ENCODE measurements around the gene NKAIN4.
"Not testable (repeated sequence)": the region's sequence is repeated elsewhere in the genome, so short reads cannot be mapped to it uniquely, and the experiment has no call there.

NKAIN4 gene

GRCh38 chr20:63235399-63235983 lies 18.8 kb downstream of the NKAIN4 start, which contains the start of gene BIRC7:
Gene BIRC7 (plus strand): TSS chr20:63235905. CDS start chr20:63236097, 192 bp downstream.
- no peak for DNase-seq

GRCh38 chr20:63234693-63235398 lies 19.4 kb downstream of the NKAIN4 start:
- peak; percentile 19 for DNase-seq

GRCh38 chr20:63233924-63234323 lies 20.3 kb downstream of the NKAIN4 start:
- DNase-seq, result no peak

DNA sequence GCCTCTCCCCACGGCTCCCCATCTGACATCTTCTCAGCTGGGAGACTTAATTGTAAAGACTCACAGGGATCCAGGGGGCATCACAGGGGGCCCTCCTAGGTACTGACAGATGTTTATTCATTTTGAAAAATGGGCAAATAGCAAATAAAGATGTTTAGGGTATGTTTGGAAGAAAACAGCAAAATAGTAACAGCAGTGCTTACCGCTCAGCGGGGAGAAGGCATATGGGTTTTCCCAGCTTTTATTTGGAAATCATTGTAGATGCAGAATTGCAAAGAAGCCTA lies 21.3 kb downstream of the NKAIN4 start:
- DNase-seq, result no peak

GRCh38 chr20:63232235-63233060 lies 21.8 kb downstream of the NKAIN4 start:
- peak; percentile 90 for DNase-seq

DNA sequence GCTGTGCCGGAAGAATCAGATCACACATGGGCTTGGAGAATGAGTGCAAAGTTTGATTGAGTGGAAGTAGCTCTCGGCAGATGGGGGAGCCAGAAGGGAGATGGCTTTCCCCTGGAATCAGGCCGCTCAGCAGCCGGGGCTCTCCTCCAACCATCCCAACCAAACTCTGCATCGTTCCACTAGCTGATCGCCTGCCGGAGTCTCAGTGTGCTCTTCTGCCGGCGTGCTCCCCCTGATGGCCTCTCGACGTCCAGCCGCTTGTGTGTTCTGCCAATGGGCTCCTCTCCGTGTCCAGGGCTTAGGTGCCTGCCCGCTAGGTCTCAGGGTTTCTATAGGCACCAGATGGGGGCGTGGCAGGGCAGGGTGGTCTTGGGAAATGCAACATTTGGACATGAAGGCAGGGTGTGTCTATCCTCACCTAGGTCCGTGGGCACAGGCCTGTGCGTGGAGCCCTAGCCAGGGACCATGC lies 23.4 kb downstream of the NKAIN4 start:
- peak; percentile 69 for DNase-seq

DNA sequence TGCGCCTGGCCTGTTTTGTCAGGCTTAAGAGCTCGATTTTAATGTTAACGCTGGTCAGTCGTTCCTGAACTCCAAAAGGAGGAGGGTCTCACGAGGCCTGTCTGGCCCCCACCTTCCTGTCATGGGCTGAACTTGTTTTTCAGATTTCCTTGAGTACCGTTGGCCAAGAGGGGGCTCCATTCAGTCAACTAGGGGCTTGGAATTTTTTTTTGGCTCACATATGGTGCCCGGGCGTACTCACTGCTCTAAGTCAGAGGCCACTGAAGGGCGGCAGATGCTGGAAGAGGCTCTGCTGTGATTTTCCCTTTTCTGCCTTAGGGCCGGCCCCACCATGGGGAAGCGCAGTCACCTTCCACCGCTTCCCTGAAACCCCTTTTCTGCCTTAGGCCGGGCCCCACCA lies 25.5 kb downstream of the NKAIN4 start:
- DNase-seq, result no peak

- no peak for DNase-seq
These were observed 27.0 kb downstream of the NKAIN4 start for GRCh38 chr20:63227260-63227659.

- DNase-seq, result no peak
These were observed 28.0 kb downstream of the NKAIN4 start for GRCh38 chr20:63226042-63226943.

DNA sequence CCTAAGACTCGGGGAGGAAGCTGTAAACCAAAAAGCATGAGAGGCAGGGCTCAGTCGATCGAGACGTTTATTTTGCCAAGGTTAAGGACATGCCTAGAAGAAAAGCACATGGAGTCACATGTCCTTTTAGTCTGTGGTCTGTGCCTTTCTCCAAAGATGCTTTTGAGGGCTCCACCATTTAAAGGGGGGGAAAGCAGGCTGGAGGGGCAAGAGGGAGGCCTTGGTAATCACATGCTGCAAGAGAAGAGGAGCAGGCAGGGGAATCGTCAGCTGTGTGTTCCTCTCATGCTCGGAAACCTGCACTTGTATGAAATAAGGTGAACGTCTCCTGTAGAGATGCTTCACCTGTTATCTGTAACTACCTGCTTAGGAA lies 29.2 kb downstream of the NKAIN4 start:
- no peak for DNase-seq

GRCh38 chr20:63224412-63225081 lies 29.7 kb downstream of the NKAIN4 start:
- peak; percentile 50 for DNase-seq

DNA sequence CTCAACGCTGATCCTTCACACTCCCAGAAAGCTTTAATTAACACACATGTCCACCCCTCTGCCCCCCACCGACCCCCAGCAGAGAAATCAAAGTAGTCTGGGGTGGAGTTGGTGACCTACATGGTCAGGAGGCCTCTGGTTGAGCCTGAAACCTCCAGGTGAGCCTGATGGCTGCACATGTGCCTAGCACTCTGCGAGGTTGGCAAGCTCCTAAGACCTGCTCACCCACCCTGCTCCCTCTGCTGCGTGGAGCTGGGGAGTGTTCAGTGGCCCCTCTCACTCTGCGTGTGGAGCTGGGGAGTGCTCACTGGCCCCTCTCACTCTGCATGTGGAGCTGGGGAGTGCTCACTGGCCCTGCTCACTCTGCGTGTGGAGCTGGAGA lies 30.4 kb downstream of the NKAIN4 start:
- DNase-seq, result no peak

DNA sequence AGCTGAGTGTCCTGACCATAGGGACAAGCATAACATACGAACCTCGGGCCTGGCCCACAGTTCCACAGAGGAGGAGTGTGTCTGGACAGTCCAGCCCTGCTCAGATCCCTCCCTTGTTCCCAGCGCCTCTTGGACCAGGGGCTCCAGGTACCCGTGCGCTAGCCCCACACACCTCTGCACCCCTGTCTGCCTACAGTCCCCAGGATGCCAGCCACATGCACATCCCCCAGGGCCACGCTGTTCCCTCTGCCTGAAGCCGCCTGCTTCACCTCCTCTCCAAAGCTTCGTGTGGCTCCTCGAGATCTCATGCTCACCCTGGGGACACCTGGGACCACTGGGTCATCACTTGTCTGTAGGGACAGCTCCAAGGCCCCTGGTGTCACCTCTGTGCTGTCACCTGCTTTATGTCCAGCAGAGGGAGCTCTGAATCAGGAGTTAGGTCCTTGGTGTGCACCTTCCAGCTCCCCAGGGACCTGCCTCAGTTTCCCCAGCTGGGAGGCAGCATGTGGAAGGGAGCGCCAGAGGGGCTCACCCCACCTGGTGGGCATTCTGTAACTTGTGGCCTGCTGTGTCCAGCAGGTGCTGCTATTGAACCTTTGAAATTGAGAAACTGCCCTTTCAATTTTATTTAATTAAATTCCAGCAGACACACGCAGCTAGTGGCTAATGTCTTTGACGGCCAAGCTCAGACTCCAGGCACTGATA lies 31.0 kb downstream of the NKAIN4 start:
- DNase-seq, result peak; percentile 17

DNA sequence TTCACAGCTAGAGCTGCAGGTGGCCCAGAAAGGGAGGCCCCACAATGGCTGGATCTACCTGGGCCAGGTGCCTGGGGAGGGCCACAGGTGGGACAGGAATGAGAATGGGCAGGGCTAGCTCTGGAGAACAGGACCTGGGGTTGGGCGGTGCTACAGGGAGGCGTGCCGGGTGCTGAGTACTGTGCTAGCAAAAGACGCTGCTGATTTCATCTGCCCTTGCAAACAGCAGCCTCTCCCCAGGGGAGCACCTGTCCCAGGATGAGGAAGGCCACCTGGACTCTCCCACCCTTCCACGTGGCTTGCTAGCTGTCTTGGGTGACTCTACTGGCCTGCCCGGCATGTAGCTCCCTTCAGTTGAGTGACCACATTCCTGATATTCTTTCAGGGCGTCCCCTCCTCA lies 31.7 kb downstream of the NKAIN4 start:
- no peak for DNase-seq

DNA sequence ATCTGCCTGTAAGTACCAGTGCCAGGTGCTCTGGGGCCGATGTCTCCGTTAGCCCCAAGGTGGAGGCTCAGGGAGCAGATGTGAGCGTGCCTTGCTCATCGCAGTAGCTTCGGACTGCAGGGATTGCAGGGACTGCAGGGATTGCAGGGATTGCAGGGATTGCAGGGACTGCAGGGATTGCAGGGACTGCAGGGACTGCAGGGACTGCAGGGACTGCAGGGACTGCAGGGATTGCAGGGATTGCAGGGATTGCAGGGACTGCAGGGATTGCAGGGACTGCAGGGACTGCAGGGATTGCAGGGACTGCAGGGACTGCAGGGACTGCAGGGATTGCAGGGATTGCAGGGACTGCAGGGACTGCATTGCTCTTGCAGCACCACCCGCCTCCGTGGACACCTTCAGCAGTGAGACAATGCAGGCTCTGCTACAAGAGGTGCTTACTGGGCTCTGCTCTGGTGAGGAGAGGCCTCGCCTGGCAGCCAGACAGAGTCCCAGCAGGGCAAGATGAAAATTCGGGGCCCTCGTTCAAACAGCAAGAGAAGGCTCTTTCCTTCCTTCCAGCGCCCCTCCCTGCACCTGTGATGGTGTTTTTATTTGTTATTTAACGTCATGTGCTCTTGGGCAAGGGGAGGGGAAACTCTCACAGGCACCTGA lies 32.7 kb downstream of the NKAIN4 start:
- DNase-seq, result not testable (repeated sequence)

GRCh38 chr20:63220696-63221399 lies 33.4 kb downstream of the NKAIN4 start:
- no peak for DNase-seq

- no peak for DNase-seq
These were observed 34.3 kb downstream of the NKAIN4 start for GRCh38 chr20:63219866-63220521.

DNA sequence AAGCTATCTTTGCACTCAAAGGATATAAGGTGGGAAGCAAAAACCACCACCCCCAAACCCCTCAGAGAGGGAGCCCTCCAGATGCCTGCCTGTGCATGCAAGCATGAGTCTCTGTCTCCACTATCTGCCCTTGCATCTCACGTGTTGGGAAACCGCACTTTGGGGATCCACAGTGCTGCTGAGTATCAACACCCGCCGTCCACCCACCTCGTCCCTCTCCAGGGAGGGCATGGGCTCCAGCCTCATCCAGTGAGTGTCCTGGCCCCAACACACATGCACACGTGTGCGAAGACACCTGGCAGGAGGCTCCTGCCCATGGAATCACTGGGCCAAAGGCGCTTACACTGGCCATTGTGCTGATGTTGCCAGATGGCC lies 34.8 kb downstream of the NKAIN4 start:
- no peak for DNase-seq

DNA sequence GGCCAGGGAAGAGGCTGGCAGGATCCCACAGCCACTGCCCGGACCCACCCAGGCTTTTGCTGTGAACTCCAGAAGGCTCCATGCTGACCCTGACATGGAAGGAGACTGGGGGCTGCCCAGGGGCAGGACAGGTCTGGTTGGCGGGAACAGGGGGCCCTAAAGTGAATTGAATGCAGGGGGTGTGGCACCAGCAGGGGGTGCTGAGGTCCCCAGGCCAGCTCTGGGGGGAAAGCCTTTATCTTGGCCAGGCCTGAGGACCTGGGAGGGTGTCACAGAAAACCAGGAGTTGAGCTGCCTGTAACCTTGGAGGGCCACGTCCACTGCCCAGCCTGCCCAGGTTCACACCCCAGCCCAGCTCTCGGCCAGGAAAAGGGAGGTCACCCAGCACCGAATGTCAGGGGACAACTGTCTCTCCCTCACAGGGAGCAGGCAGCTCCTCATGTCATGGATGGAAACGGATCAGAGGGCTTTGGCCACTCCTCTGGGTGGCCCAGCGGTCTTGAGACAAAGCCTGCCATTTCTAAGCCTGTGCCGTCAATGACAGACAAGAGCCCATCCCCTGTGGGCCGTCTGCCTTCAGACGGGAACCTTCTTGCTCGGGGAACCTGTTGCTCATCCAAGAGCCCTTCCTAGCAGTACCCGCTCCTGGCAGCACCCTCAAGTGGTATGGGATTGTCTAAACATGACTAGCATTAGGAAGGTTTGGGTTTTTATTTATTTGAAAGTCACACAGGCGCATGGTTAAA lies 35.4 kb downstream of the NKAIN4 start:
- no peak for DNase-seq

All from fibroblast of skin of abdomen (primary cell).